ENCODE data around the gene CLEC2B.
A peak's percentile ranks its signal among the peaks of the same experiment; 100 is the strongest.

The CLEC2B gene

DNA sequence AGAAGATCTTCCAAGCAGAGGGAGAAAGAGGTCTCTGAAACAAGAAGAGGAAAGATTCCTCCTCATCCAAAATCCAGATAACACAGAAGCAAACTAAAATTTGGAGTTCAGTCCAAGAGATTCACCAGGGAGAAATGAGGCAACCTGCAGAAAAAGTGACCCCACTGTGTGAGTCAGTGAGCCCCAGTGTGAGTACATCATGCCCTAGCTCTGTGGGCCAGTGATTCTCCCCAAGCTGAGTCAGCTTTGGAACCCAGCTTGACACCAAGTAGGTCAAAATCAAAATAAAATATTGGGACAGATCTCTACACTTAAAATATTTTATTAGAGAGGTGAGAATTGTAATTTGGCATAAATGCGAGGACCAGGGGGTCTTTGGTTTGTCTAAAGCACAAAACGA lies 17.2 kb downstream of the CLEC2B start:
- Mint-ChIP-seq H3K9me3 (ENCODE audit: low read depth) (peaks cover 11% of the 10 kb centered on the region), H3K27ac (no peak overlapping the region), H3K4me1 (ENCODE audit: low read depth) (peaks cover 41% of the 10 kb centered on the region), H3K36me3 (peaks cover 43% of the 10 kb centered on the region), H3K27me3 (no peaks in the 10 kb centered on the region), H3K4me3 (no peak overlapping the region)

DNA sequence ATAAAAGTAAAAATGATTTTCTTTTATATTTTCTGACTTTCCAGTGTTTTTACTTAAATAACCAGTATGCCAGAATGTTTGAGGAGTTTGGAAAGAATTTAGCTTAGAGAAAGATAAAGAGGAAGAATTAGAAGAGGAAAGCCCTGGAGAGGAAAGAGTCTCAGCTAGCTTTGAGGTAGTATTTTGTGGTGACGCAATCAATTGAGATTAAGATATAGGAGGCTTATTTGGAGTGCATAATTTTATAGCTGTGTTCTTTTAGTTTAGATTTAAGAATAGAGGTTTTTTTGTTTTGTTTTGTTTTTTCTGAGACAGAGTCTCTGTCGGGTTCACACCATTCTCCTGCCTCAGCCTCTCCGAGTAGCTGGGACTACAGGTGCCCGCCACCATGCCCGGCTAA lies 18.1 kb downstream of the CLEC2B start:
- Mint-ChIP-seq H3K4me1 (ENCODE audit: low read depth) (peaks cover 35% of the 10 kb centered on the region), H3K9me3 (ENCODE audit: low read depth) (peaks cover 19% of the 10 kb centered on the region), H3K36me3 (peaks cover 47% of the 10 kb centered on the region), H3K27me3 (no peaks in the 10 kb centered on the region), H3K27ac (no peak overlapping the region), H3K4me3 (no peak overlapping the region)

DNA sequence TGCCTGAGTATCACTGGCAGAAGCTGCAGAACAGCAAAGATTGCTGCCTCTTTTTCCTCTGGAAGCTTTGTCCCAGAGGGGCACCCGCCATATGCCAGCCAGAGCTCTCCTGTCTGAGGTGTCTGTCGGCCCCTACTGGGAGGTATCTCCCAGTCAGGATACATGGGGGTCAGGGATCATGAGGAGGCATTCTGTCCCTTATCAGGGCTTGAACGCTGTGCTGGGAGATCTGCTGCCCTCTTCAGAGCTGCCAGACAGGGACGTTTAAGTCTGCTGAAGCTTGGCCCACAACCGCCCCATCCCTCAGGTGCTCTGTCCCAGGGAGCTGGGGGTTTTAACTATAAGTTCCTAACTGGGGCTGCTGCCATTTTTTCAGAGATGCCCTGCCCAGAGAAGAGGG lies 20.3 kb downstream of the CLEC2B start:
- no peaks in the 10 kb centered on the region for H3K27me3 Mint-ChIP-seq
- H3K27ac Mint-ChIP-seq = no peak overlapping the region
- H3K4me3 Mint-ChIP-seq = no peak overlapping the region
- peaks cover 22% of the 10 kb centered on the region for H3K4me1 Mint-ChIP-seq (ENCODE audit: low read depth)
- peaks cover 24% of the 10 kb centered on the region for H3K9me3 Mint-ChIP-seq (ENCODE audit: low read depth)
- H3K36me3 Mint-ChIP-seq = peaks cover 38% of the 10 kb centered on the region

DNA sequence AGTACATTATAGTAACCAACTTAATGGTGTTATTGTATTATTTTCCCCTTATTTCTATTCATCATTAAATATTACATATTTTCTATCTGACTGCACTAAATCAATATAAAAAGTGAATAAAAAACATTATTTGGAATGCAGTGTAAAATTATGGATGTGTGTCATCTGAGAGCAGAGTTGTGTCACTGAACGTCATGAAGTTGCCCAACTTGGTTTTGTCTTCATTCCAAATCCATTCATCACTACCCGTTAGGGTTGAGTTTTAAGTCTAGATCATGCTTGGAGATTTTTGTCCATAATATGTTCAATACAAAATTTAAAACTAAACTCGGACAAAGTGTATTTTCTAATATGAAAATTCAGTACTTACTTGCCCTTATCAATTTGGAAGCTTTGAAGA lies 25.7 kb downstream of the CLEC2B start:
- Mint-ChIP-seq H3K36me3 (peaks cover 13% of the 10 kb centered on the region), H3K27ac (no peak overlapping the region), H3K4me3 (no peak overlapping the region), H3K4me1 (ENCODE audit: low read depth) (no peaks in the 10 kb centered on the region), H3K27me3 (no peaks in the 10 kb centered on the region), H3K9me3 (ENCODE audit: low read depth) (peaks cover 20% of the 10 kb centered on the region)

DNA sequence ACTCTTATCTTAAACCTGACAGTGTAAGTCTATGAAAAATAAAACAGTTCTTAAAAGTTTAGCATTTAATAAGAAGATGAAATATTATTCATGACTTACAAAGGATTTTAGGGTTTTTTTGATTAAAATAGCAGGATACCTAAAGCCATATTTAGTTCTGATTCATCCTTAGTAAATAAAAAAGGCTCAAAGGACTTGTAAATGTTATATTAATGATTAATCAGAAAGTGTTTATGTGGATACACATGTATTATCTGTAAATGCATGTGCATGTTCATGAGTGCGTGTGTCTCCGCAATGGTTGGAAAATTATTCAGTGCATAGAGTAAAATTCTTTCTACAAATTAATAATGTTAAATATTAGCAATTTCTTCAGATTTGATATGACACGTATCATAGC lies 37.4 kb downstream of the CLEC2B start:
- Mint-ChIP-seq H3K36me3 (no peaks in the 10 kb centered on the region), H3K4me3 (no peak overlapping the region), H3K9me3 (ENCODE audit: low read depth) (no peaks in the 10 kb centered on the region), H3K27ac (no peak overlapping the region), H3K27me3 (no peaks in the 10 kb centered on the region), H3K4me1 (ENCODE audit: low read depth) (no peaks in the 10 kb centered on the region)

DNA sequence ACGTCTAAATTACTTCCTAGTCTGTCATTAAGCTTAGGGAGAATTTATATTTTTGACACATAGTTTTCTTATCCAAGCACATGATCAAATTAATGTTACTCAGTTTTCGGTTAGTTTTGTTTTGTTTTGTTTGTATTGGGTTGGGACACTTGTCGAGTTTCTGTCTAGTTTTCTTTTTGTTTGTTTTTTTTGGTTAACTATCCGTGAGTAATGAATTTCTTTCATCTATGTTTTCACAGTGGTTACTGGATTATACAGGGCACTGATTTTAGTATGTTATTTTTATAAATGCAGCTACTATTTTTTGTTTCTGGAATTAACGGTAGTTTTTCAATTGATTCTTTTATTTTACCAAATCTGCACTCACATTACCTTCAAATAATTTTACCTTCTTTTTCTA lies 39.2 kb downstream of the CLEC2B start:
- Mint-ChIP-seq H3K9me3 (ENCODE audit: low read depth) (no peaks in the 10 kb centered on the region), H3K36me3 (no peaks in the 10 kb centered on the region), H3K27me3 (no peaks in the 10 kb centered on the region), H3K27ac (no peak overlapping the region), H3K4me1 (ENCODE audit: low read depth) (no peaks in the 10 kb centered on the region), H3K4me3 (no peak overlapping the region)

DNA sequence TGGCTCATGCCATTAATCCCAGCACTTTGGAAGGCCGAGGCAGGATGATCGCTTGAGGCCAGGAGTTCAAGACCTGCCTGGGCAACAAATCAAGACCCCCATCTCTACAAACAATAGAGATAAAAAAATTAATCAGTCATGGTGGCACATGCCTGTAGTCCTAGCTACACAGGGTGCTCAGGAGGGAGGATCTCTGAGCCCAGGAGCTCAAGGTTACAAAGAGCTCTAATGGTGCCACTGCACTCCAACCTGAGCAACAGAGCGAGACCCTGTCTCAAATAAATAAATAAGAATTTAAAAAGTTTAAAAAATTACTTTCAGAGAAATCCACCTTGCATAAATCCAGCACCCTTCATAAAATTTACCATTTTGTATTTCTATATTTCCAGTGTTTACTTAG lies 39.7 kb downstream of the CLEC2B start:
- no peak overlapping the region for H3K27ac Mint-ChIP-seq

DNA sequence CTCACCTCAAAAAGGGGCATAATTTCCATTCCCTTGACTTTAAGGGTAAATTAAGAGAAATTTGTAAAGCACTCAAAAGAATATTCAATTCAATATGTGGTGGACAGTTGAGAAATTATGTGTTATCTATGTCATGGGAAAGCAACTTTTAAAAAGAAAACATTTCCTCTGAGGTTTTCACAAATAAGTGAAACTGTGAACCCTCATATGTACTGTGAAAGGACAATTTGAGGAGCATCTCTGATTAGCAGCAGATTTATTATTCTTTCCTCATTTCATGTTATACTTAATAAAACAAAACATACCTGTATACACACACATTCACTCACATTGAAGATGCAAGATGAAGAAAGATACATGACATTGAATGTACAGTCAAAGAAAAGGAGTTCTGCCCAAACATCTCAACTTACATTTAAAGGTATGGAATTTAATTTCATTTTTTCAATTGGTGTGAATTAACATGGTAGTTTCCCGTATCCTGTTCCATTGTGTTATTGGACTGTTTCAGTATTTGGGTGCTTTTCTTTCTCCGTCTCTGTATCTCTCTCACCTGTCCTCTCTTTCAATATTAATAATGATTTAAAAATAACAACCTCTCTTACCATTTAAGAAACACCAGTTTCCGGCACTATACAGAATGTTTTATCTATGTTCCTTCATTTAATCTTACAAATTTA lies 41.8 kb downstream of the CLEC2B start, which contains the start of gene KLRF1:
Gene KLRF1 (plus strand): TSS at position 273 of the 680 bp plus-strand sequence. CDS start 64 bp downstream, at position 337.
- H3K4me3 Mint-ChIP-seq = no peak within 1 kb of the TSS

More for the DNA sequence above, 39.7 kb downstream of the CLEC2B start:
- H3K9me3 Mint-ChIP-seq (ENCODE audit: low read depth) = no peaks in the 10 kb centered on the region
- H3K36me3 Mint-ChIP-seq = no peaks in the 10 kb centered on the region
- no peak overlapping the region for H3K4me3 Mint-ChIP-seq
- H3K27me3 Mint-ChIP-seq = no peaks in the 10 kb centered on the region
- H3K4me1 Mint-ChIP-seq (ENCODE audit: low read depth) = no peaks in the 10 kb centered on the region

DNA sequence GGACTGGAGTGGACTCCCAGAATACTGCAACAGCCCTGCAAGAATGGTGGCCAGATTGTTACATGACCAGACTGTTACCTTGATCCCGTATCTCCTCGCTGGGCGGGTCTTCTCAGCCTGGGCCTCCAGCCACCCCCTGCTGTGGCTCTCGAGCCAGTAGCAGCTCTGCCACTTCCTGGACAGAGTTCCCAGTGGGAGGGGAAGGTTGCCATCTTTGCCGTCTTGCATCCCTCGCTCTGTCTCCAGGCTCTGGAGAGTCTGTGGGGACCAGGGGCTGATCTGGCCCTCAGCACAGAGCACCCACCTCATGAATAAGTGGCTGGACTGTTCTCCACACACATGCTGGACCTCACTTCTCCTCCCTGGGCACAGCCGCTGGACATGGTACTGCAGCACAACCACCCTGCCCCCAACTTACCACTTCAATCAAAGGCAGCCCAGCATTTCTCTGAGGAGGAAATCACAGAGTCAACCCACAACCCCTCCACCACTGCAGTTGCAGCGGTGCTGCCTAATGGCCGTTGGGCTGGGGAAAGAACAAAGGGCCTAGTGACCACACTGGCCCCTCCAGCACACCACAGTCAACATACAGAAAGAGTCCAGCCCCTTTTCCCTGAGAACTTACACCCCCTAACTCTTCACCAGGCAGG lies 48.7 kb downstream of the CLEC2B start:
- peaks cover 2% of the 10 kb centered on the region for H3K4me1 Mint-ChIP-seq (ENCODE audit: low read depth)
- H3K27ac Mint-ChIP-seq = no peak overlapping the region
- no peaks in the 10 kb centered on the region for H3K36me3 Mint-ChIP-seq
- H3K4me3 Mint-ChIP-seq = no peak overlapping the region
- no peaks in the 10 kb centered on the region for H3K9me3 Mint-ChIP-seq (ENCODE audit: low read depth)
- no peaks in the 10 kb centered on the region for H3K27me3 Mint-ChIP-seq

More for the DNA sequence above, 41.8 kb downstream of the CLEC2B start, which contains the start of gene KLRF1:
- no peaks in the 10 kb centered on the region for H3K4me1 Mint-ChIP-seq (ENCODE audit: low read depth)
- no peak within 1 kb of the TSS for H3K27ac Mint-ChIP-seq
- no peaks in the 10 kb centered on the region for H3K36me3 Mint-ChIP-seq
- H3K9me3 Mint-ChIP-seq (ENCODE audit: low read depth) = no peaks in the 10 kb centered on the region
- no peaks in the 10 kb centered on the region for H3K27me3 Mint-ChIP-seq

DNA sequence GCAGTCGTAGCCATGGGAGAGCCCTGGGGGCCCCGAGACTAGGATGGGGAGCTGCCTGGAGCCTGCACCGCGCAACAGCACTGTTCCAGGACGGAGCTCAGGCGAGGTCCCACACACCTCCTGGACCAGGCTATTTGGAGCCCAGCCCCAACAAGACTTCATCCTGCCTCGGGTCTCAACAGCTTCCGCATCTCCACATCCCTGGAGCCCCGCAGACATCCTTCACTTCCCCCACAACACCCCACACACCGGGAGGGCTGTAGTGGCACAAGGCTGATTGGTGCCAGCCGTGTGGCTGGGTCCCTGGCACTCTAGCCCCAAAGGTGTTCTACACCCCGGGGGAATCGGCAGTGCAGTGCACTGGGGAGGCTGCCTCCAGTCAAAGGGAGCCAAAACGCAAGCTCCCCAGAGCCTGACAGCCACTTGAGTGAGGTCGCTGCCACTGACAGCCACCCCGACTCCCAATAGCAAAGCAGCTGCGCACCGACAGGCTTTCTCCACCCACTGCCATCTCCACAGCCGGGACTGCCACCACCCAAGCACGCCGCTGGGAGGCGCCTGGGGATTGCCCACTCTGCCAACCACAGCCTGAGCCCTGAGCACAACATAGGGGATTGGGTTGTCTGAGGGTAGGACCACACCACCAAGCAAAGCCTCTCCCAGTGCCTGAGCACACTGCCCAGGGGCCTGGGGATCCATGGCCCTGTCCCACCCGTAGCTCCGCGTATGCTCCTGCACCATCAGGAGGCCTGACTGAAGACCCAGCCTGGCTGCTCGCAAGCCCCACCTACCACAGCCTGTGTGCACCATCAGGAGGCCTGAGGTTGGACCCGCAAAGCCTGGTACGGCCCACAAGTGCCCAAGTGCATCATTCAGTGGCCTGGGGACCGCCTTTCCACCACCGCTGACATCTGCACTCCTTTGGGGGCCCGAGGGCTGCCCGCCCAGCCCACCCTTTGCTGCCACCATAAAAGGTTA lies 55.0 kb downstream of the CLEC2B start:
- H3K27me3 Mint-ChIP-seq = peaks cover 4% of the 10 kb centered on the region
- peak overlapping the region; percentile 91 for H3K4me3 Mint-ChIP-seq
- peak overlapping the region; percentile 58 for H3K27ac Mint-ChIP-seq
- H3K9me3 Mint-ChIP-seq (ENCODE audit: low read depth) = no peaks in the 10 kb centered on the region
- H3K36me3 Mint-ChIP-seq = no peaks in the 10 kb centered on the region
- H3K4me1 Mint-ChIP-seq (ENCODE audit: low read depth) = peaks cover 18% of the 10 kb centered on the region

DNA sequence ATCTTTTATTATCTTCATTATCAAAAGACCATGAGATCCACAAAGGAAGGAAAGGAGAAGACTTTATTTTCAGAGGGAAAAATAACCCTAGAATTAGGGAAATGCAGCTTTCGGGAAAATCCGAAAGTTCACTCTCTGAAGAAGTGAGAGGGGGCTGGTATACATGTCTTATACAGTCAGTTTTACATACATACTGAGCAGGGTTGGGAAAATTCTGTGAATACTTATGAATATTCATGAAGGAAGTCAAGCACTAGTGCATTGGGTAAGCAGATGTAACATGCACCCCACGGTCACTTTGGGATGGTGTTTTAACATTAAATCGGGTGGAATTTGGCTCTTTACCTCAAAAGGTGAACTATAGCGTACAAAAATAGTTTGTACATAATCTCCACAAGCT lies 57.5 kb downstream of the CLEC2B start:
- Mint-ChIP-seq H3K4me3 (no peak overlapping the region), H3K27me3 (peaks cover 6% of the 10 kb centered on the region), H3K9me3 (ENCODE audit: low read depth) (no peaks in the 10 kb centered on the region)

DNA sequence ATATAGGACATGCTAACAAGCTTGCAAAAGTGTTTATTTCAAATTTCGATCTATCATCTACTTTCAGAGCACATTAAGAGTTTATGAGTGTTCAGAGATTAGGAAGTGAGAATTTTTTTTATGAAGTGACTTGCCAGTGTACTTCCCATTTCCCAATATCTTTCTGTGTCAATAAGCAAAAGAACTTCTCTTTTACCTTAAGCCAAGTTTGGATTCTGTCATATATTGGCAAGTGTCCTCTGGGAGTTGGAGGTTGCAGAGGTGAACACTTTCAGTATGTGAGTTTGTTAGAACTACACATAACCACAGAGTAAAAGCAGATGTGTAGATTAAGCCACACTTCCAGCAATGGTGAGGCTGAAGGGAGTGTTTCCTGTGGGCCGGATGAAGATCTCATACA lies 58.5 kb downstream of the CLEC2B start:
- Mint-ChIP-seq H3K36me3 (no peaks in the 10 kb centered on the region), H3K9me3 (ENCODE audit: low read depth) (no peaks in the 10 kb centered on the region), H3K4me1 (ENCODE audit: low read depth) (peaks cover 15% of the 10 kb centered on the region), H3K27ac (no peak overlapping the region), H3K4me3 (no peak overlapping the region), H3K27me3 (peaks cover 6% of the 10 kb centered on the region)

More for the DNA sequence above, 57.5 kb downstream of the CLEC2B start:
- no peak overlapping the region for H3K27ac Mint-ChIP-seq
- peaks cover 15% of the 10 kb centered on the region for H3K4me1 Mint-ChIP-seq (ENCODE audit: low read depth)
- no peaks in the 10 kb centered on the region for H3K36me3 Mint-ChIP-seq

DNA sequence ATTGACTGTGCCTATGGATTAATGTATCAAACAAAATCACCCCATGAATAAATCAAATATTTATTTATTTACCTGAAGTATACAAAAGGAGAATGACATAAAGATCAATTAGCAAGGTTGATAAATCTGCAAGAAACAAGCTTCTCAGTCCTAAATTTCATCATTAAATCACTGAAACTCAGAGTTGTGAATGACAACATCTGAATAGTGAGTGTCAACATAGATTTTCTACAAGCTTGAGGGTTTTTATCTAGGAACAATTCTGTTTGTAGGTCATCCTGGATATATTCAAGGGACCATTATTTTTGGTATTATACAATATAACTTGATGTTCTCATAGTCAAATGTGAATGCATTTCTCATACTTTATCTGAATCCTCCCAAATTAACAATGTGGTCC lies 59.3 kb downstream of the CLEC2B start:
- Mint-ChIP-seq H3K4me3 (no peak overlapping the region), H3K27me3 (peaks cover 6% of the 10 kb centered on the region), H3K36me3 (no peaks in the 10 kb centered on the region), H3K4me1 (ENCODE audit: low read depth) (peaks cover 15% of the 10 kb centered on the region), H3K9me3 (ENCODE audit: low read depth) (no peaks in the 10 kb centered on the region), H3K27ac (no peak overlapping the region)

DNA sequence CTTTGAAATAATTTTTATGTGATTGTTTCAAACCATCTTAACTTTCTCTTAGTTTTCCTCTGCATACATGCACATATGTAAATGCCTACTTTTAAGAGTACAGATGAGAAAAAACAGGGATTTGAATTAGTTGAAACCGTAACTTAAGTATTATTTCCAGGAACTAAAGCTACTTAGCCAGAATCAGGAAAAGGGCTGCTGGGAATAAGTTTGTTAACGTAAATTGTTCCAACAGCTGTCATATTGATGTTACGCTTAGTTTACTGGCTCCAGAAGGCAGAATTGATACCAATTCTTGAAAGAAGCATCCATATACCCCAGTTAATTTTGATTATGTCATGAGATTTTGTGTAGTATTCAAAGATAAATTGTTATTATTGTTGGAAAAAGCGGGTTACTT lies 59.8 kb downstream of the CLEC2B start:
- no peaks in the 10 kb centered on the region for H3K9me3 Mint-ChIP-seq (ENCODE audit: low read depth)
- H3K27ac Mint-ChIP-seq = no peak overlapping the region

DNA sequence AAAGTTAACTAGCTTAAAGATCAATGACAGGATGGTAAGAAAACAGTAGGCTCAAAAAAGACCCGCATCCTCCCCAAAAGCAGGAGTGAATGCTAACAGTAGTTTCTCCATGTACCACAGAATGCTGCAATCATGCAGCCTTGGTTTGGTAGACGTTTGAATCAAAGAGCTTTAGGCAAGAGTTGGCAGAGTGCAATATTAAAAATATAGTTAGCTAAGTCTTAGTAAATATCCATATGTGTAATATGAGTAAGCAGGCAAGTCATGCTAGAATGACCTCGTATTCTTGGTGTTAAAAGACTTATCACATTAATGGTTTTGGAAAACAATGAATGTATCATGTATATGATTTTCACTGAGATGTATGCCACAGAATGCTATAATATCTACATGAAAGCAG lies 60.6 kb downstream of the CLEC2B start:
- peaks cover 6% of the 10 kb centered on the region for H3K27me3 Mint-ChIP-seq
- H3K9me3 Mint-ChIP-seq (ENCODE audit: low read depth) = no peaks in the 10 kb centered on the region
- peaks cover 7% of the 10 kb centered on the region for H3K4me1 Mint-ChIP-seq (ENCODE audit: low read depth)
- H3K27ac Mint-ChIP-seq = no peak overlapping the region
- H3K4me3 Mint-ChIP-seq = no peak overlapping the region
- H3K36me3 Mint-ChIP-seq = no peaks in the 10 kb centered on the region

More for the DNA sequence above, 59.8 kb downstream of the CLEC2B start:
- peaks cover 6% of the 10 kb centered on the region for H3K27me3 Mint-ChIP-seq
- H3K4me1 Mint-ChIP-seq (ENCODE audit: low read depth) = peaks cover 15% of the 10 kb centered on the region
- H3K4me3 Mint-ChIP-seq = no peak overlapping the region
- no peaks in the 10 kb centered on the region for H3K36me3 Mint-ChIP-seq
